NCI-H345 (cell line): ENCODE data around the gene HSD3B7.

Experiments
- DNase-seq: peaks from one replicate; lab custom pipeline; 2025; lab: John Stamatoyannopoulos, UW

The HSD3B7 gene

GRCh38 chr16:30983289-30983889 is 1.6 kb upstream of the HSD3B7 start:
- no peak for DNase-seq

GRCh38 chr16:30983898-30984610 is 953 bp upstream of the HSD3B7 start:
- DNase-seq = no peak

- DNase-seq = peak; percentile 92
Measured at GRCh38 chr16:30985401-30986128, 558 bp downstream of the HSD3B7 start.

GRCh38 chr16:30986129-30986991 is 1.4 kb downstream of the HSD3B7 start:
- DNase-seq = no peak

GRCh38 chr16:30987581-30988190 is 2.7 kb downstream of the HSD3B7 start:
- no peak for DNase-seq

GRCh38 chr16:30989469-30990047 is 4.6 kb downstream of the HSD3B7 start:
- DNase-seq = no peak

- no peak for DNase-seq
Measured at GRCh38 chr16:30990105-30990504, 5.1 kb downstream of the HSD3B7 start.

- no peak for DNase-seq
Measured at GRCh38 chr16:30991052-30991451, 6.0 kb downstream of the HSD3B7 start.

GRCh38 chr16:30992276-30992780 is 7.3 kb downstream of the HSD3B7 start:
- no peak for DNase-seq

GRCh38 chr16:30992931-30993816 is 8.2 kb downstream of the HSD3B7 start:
- no peak for DNase-seq

- DNase-seq = no peak
Measured at GRCh38 chr16:30995927-30996323, 10.9 kb downstream of the HSD3B7 start.

- no peak for DNase-seq
Measured at GRCh38 chr16:30996324-30996984, 11.4 kb downstream of the HSD3B7 start.

GRCh38 chr16:30996985-30997724 is 12.1 kb downstream of the HSD3B7 start:
- DNase-seq = peak; percentile 74

GRCh38 chr16:30997725-30998711 is 13.0 kb downstream of the HSD3B7 start:
- no peak for DNase-seq

GRCh38 chr16:30998852-30999761 is 14.1 kb downstream of the HSD3B7 start:
- DNase-seq = no peak

GRCh38 chr16:31000671-31001382 is 15.8 kb downstream of the HSD3B7 start:
- no peak for DNase-seq
